ENCODE data around the gene ZNF569.
"Not testable (repeated sequence)": the region's sequence is repeated elsewhere in the genome, so short reads cannot be mapped to it uniquely, and the experiment has no call there.

ZNF569 gene

DNA sequence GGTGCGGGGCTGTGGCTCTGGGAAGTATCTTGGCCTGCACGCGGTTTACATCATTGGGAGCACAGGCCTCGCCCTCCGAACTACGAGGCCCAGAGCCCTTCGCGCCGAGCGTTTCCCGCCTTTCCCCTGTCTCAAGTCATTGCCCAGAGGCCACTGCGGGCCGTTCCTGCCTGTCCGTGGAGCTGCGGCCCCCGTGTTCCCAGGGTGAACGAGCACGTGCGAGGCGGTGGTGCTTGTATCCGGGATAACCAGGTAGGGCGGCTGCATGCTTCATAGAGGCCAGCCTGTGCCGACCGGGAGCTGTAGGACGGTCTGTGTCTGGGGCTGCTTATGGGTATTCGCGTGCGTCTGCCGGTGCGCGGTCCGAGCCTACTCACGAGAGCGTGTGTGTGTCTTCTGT is 63.8 kb downstream of the ZNF569 start:
- no peak for DNase-seq (ENCODE audit: low read depth, low spot score)
- TF ChIP-seq, protein P1, sequence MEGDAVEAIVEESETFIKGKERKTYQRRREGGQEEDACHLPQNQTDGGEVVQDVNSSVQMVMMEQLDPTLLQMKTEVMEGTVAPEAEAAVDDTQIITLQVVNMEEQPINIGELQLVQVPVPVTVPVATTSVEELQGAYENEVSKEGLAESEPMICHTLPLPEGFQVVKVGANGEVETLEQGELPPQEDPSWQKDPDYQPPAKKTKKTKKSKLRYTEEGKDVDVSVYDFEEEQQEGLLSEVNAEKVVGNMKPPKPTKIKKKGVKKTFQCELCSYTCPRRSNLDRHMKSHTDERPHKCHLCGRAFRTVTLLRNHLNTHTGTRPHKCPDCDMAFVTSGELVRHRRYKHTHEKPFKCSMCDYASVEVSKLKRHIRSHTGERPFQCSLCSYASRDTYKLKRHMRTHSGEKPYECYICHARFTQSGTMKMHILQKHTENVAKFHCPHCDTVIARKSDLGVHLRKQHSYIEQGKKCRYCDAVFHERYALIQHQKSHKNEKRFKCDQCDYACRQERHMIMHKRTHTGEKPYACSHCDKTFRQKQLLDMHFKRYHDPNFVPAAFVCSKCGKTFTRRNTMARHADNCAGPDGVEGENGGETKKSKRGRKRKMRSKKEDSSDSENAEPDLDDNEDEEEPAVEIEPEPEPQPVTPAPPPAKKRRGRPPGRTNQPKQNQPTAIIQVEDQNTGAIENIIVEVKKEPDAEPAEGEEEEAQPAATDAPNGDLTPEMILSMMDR (IDR thresholded peaks at IDR 0.05; ENCODE audit: low read depth, low read length) = no peak
- in situ Hi-C loops (cut with HindIII; ENCODE audit: low sequenced_read_pairs) = no loop called here
- H3K4me3 ChIP-seq (ENCODE audit: low read depth, low read length) = no peak overlapping the region

DNA sequence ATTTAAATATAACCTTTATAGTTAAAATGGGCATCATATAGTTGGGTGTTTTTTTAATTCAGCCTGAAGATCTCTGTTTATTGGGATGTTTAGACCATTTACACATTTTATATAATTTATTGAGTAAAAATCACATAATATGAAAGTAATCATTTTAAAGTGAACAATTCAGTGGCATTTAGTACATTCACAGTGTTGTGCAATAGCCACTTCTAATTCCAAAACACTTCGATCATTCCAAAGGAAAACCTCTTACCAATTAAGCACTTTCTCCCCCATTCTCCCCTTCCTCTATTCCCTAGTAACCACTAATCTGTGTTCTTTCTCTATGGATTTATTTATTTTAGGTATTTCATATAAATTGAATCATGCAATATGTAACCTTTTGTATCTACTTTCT is 66.2 kb downstream of the ZNF569 start:
- in situ Hi-C loops (cut with HindIII; ENCODE audit: low sequenced_read_pairs) = no loop called here
- DNase-seq (ENCODE audit: low read depth, low spot score) = no peak
- H3K4me3 ChIP-seq (ENCODE audit: low read depth, low read length) = no peak overlapping the region
- TF ChIP-seq, protein P1 (IDR thresholded peaks at IDR 0.05; ENCODE audit: low read depth, low read length) = no peak

DNA sequence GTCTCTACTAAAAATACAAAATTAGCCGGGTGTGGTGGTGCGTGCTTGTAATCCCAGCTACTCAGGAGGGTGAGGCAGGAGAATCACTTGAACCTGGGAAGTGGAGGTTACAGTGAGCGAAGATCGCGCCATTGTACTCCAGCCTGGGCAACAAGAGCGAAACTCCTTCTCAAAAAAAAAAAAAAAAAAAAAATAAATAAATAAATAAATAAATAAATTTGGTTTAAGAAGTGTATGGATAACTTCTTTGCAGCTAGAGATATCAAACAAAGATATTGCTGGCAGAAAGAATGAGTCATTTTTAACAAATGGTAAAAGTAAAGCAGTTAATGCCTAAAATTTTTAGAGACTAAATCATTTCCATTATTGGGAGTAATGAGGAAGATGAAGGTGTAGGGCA is 75.8 kb downstream of the ZNF569 start:
- not testable (repeated sequence) for H3K4me3 ChIP-seq (ENCODE audit: low read depth, low read length); DNase-seq (ENCODE audit: low read depth, low spot score)

DNA sequence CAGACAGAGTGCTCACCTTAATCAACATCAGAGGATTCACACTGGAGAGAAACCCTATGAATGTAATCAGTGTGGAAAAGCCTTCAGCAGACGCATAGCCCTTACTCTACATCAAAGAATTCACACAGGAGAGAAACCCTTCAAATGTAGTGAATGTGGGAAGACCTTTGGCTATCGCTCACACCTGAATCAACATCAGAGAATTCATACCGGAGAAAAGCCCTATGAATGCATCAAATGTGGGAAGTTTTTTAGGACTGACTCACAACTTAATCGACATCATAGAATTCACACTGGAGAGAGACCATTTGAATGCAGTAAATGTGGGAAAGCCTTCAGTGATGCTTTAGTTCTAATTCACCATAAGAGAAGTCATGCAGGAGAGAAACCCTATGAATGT is 78.0 kb downstream of the ZNF569 start:
- no peak overlapping the region for H3K4me3 ChIP-seq (ENCODE audit: low read depth, low read length)
- in situ Hi-C loops (cut with HindIII; ENCODE audit: low sequenced_read_pairs) = no loop called here
- TF ChIP-seq, protein P1 (IDR thresholded peaks at IDR 0.05; ENCODE audit: low read depth, low read length) = no peak
- no peak for DNase-seq (ENCODE audit: low read depth, low spot score)

More for the DNA sequence above, 75.8 kb downstream of the ZNF569 start:
- in situ Hi-C loops (cut with HindIII; ENCODE audit: low sequenced_read_pairs) = not testable (repeated sequence)

DNA sequence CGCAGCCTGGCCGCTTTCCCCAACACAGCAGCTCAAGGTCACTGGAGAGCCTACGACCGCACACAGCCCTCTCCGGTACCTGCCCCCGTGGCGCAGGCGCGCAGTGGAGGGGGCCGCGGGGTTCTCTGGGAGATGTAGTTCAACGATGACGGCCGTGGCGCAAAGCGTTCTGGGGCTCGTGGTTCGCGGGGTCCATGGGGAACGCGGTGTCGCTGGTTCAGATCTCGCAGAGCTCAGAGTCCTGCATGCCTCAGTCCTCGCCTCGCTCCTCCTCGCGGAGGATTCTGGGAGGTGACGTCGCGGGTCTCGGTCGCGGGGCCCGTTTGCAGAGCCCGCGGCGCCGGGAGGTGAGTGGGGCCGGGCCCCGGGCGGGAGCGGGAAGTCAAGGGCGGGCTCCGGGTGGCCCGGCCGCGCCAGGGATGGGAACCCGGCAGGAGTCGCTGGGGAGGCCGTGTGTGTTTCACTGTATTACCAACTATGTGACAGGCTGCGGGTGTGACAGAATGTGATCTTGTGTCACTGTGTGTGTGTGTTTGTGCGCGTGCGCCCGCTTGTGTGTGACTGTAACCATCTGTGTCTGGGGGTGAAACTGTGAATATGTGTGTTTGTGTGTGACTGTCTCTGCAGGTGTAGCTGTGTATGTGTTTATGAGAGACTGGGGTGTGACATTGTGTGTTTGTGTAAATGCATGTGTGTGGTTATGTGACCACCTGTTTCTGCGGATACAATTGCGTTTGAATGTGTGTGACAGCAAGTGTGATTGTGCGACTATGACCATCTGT is 96.2 kb downstream of the ZNF569 start, which contains the start of gene ZNF527:
ZNF527 (plus strand) TSS at position 220 of the 782 bp plus-strand sequence. CDS start 3,100 bp downstream, outside the sequence.
- in situ Hi-C loops (cut with HindIII; ENCODE audit: low sequenced_read_pairs) = no loop called here
- TF ChIP-seq, protein P1 (IDR thresholded peaks at IDR 0.05; ENCODE audit: low read depth, low read length) = peak; percentile 12
- DNase-seq (ENCODE audit: low read depth, low spot score) = peak; percentile 98
- H3K4me3 ChIP-seq (ENCODE audit: low read depth, low read length) = peak within 1 kb of the TSS; percentile 80

DNA sequence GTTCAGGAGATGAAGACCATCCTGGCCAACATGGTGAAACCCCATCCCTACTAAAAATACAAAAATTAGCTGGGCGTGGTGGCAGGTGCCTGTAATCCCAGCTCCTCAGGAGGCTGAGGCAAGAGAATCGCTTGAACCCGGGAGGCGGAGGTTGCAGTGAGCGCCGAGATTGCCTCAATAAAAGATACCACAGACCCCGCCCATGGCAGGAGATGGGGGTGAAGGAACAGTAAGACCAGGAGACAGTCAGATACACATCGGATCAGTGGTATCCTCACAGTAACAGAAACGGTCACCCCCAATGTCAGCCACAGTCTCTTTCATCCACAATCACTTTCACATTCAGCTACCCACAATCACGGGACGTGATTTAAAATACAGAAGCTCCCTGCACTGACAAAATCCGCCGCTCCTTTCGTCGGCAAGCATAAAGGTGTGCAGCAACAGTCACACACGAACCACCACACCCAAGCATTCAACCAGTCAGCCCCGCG is 96.8 kb downstream of the ZNF569 start:
- peak overlapping the region; percentile 80 for H3K4me3 ChIP-seq (ENCODE audit: low read depth, low read length)
- DNase-seq (ENCODE audit: low read depth, low spot score); in situ Hi-C loops (cut with HindIII; ENCODE audit: low sequenced_read_pairs): not testable (repeated sequence)

DNA sequence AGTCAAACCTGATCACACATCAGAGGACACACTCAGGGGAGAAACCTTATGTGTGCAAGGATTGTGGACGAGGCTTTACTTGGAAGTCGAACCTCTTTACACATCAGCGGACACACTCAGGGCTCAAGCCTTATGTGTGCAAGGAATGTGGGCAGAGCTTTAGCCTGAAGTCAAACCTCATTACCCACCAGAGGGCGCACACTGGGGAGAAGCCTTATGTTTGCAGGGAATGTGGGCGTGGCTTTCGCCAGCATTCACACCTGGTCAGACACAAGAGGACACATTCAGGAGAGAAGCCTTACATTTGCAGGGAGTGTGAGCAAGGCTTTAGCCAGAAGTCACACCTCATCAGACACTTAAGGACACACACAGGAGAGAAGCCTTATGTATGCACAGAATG is 104.5 kb downstream of the ZNF569 start:
- DNase-seq (ENCODE audit: low read depth, low spot score) = no peak
- in situ Hi-C loops (cut with HindIII; ENCODE audit: low sequenced_read_pairs) = no loop called here
- H3K4me3 ChIP-seq (ENCODE audit: low read depth, low read length) = no peak overlapping the region
- TF ChIP-seq, protein P1 (IDR thresholded peaks at IDR 0.05; ENCODE audit: low read depth, low read length) = peak; percentile 24

Measured in astrocyte of the spinal cord (primary cell).